IPS-20b (cell line): ENCODE data around the gene MIOX.
A peak's percentile ranks its signal among the peaks of the same experiment; 100 is the strongest.
"Not testable (repeated sequence)": the region's sequence is repeated elsewhere in the genome, so short reads cannot be mapped to it uniquely, and the experiment has no call there.

ENCODE experiments used
- H3K27ac ChIP-seq: one replicate; pipeline ENCODE4 v1.5.1; 2013; ENCODE audit warnings: low read length
- H3K27me3 ChIP-seq: 2 replicates; pipeline ENCODE4 v1.6.1; 2013; ENCODE audit warnings: mild to moderate bottlenecking, low read length, inconsistent platforms; ENCODE audit not compliant: insufficient read depth
- H3K36me3 ChIP-seq: 2 replicates; pipeline ENCODE4 v1.6.1; 2013; ENCODE audit warnings: low read depth, mild to moderate bottlenecking, inconsistent platforms, low read length, moderate library complexity; ENCODE audit not compliant: insufficient read depth
- H3K4me1 ChIP-seq: 2 replicates; pipeline ENCODE4 v1.6.1; 2013; ENCODE audit warnings: mild to moderate bottlenecking, control low read depth, inconsistent platforms, low read length, moderate library complexity; ENCODE audit not compliant: insufficient read depth
- H3K4me3 ChIP-seq: 2 replicates; pipeline ENCODE4 v1.5.1; 2013; ENCODE audit warnings: mild to moderate bottlenecking, low read length, inconsistent platforms
- H3K9ac ChIP-seq: 2 replicates; pipeline ENCODE4 v1.6.1; 2013; ENCODE audit warnings: low read depth, mild to moderate bottlenecking, inconsistent platforms, low read length, moderate library complexity
- H3K9me3 ChIP-seq: 2 replicates; pipeline ENCODE4 v1.6.1; 2013; ENCODE audit warnings: mild to moderate bottlenecking, low read depth, low read length, inconsistent platforms; ENCODE audit not compliant: insufficient read depth

The MIOX gene

DNA sequence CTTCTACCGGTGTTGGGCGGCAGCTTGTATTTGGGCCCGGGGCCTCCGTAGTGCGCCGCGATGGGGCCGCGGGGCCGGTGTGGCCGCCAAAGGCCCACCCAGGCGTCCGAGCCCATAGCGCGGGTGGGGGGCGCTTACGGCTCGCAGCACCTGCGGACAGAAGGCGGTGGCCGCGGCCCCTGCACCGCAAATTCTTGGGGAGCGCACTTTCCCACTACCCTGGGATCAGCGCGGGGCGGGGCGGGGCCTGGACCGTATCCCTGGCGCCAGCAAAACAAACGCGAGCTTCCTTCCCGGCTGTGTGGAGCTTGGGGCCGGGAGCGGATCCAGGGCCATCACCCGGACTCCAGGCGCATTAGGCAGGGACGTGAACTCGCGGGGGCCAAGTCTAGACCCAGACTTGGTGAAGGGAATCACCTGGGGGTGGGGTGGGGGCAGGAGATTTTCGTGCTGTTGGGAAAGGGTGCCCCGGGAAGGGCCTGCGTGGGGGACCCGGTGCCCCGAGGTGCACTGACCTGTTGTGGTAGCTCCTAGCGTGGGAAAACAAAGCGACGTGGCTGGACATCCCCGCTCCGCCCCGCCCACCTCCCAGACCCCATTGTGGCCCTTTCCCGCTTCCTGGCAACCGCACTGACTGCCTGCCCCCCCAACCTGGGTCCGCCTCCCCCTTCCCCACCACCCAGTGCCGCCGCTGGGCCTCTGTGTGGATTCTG lies 45.5 kb downstream of the MIOX start:
- no peak overlapping the region for H3K9ac ChIP-seq
- no peaks in the 10 kb centered on the region for H3K36me3 ChIP-seq
- H3K27ac ChIP-seq = no peak overlapping the region
- no peaks in the 10 kb centered on the region for H3K9me3 ChIP-seq
- H3K4me3 ChIP-seq = peak overlapping the region; percentile 61; the same call in 1 of the 2 replicates
- no peaks in the 10 kb centered on the region; the same call in 1 of the 2 replicates for H3K4me1 ChIP-seq
- peaks cover 68% of the 10 kb centered on the region for H3K27me3 ChIP-seq

- H3K9ac ChIP-seq = no peak overlapping the region
- H3K9me3 ChIP-seq = no peaks in the 10 kb centered on the region
- no peaks in the 10 kb centered on the region; the same call in 1 of the 2 replicates for H3K4me1 ChIP-seq
- no peak overlapping the region for H3K4me3 ChIP-seq
- peaks cover 66% of the 10 kb centered on the region for H3K27me3 ChIP-seq
- no peak overlapping the region for H3K27ac ChIP-seq
- no peaks in the 10 kb centered on the region for H3K36me3 ChIP-seq
These were observed 46.5 kb downstream of the MIOX start for GRCh38 chr22:50532824-50533796.

DNA sequence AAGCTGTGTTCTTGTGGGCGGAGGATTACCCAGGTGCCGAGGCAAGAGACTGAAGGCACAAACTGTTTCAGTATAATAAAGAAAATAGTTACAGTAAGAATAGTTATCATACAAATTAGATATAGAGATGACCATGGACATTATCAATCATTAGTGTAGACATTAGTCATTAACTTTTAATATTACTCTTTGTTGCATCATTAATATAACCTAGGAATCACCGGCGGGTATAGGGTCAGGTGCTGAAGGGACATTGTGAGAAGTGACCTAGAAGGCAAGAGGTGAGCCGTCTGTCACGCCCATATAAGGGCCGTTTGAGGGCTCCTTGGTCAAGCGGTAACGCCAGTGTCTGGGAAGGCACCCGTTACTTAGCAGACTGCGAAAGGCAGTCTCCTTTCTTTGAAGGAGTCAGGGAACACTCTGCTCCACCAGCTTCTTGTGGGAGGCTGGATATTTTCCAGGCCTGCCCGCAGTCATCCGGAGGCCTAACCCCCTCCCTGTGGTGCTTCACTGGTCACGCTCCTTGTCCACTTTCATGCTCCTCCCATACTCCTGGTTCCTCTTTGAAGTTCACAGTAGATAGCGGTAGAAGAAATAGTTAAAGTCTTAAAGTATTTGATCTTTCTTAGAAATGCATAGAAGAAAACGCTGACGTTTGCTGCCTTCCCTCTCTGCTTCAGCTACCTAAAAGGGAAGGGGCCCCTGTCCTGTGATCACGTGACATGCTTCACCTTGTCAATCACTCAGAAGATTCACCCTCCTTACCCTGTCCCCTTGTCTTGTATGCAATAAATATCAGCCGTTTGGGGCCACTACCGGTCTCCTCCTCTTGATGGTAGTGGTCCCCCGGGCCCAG lies 47.4 kb downstream of the MIOX start:
- H3K4me3 ChIP-seq, H3K27ac ChIP-seq, H3K4me1 ChIP-seq, H3K36me3 ChIP-seq, H3K9me3 ChIP-seq, H3K9ac ChIP-seq: not testable (repeated sequence)
- peaks cover 56% of the 10 kb centered on the region for H3K27me3 ChIP-seq

DNA sequence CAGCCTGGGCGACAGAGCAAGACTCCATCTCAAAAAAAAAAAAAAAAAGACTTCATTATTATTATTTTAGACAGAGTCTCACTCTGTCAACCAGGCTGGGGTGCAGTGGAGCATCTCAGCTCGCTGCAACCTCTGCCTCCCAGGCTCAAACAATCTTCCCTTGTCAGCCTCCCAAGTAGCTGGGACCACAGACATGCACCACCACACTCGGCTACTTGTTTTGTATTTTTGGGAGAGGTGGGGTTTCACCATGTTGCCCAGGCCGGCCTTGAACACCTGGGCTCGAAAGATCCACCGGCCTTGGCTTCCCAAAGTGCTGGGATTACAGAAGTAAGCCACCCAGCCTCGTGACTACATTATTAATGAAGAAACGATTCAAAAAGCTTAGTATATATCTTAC lies 48.5 kb downstream of the MIOX start:
- Histone ChIP-seq H3K9ac (no peak overlapping the region), H3K4me1 (no peaks in the 10 kb centered on the region; the same call in 1 of the 2 replicates), H3K9me3 (no peaks in the 10 kb centered on the region), H3K27ac (no peak overlapping the region), H3K27me3 (peaks cover 46% of the 10 kb centered on the region), H3K4me3 (no peak overlapping the region), H3K36me3 (no peaks in the 10 kb centered on the region)

DNA sequence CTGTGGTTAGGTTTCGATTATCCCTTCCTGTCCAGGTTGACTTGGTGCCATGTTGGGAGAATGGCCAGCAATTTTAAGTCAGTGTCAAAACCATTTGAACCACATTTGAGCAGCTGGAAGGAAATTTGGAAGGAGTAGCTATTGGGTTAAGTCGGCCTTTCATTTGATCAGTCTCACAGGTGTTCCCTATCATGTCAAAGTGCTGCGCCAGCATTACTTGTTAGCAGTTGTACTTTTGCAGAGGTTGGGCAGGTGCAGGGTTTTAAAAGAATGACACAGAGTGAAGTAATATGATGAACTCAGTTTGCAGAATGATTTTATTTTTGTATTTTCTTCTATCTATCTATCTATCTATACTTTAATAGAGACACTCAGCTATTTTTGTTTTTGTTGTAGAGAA lies 49.6 kb downstream of the MIOX start:
- Histone ChIP-seq H3K9me3 (no peaks in the 10 kb centered on the region), H3K27me3 (peaks cover 34% of the 10 kb centered on the region), H3K4me3 (no peak overlapping the region), H3K9ac (no peak overlapping the region), H3K27ac (no peak overlapping the region), H3K36me3 (no peaks in the 10 kb centered on the region), H3K4me1 (no peaks in the 10 kb centered on the region; the same call in 1 of the 2 replicates)

DNA sequence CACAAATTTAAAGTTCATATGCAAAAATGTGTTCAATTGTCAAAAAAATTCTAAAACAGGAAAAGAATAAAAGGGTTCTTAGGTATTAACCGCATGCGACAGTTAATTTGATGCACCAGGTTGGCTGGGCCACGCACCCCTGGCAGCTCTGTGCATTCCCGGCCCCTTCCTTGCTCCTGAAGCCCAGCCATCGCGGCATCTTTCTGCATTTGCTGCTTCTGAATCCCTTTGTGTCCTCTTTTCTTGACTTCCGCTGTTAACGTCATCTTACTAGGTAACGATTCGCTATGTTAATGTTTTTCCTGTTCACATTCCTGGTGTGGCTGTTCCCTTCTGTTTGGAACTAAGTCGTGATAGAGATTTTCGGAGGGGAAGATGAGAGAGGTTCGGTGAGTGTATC lies 51.1 kb downstream of the MIOX start:
- H3K27ac ChIP-seq = no peak overlapping the region
- H3K4me1 ChIP-seq = no peaks in the 10 kb centered on the region
- no peaks in the 10 kb centered on the region for H3K9me3 ChIP-seq
- no peak overlapping the region for H3K9ac ChIP-seq
- H3K4me3 ChIP-seq = no peak overlapping the region
- H3K27me3 ChIP-seq = peaks cover 19% of the 10 kb centered on the region
- H3K36me3 ChIP-seq = no peaks in the 10 kb centered on the region
